Epithelial cell of esophagus (primary cell): Measurements from ENCODE around the gene SERPINA7.
"Not testable (repeated sequence)": the region's sequence is repeated elsewhere in the genome, so short reads cannot be mapped to it uniquely, and the experiment has no call there.

Experiments used
- DNase-seq: peaks from one replicate; pipeline ENCODE4 v3.0.0; 2010; ENCODE audit warnings: low read depth
- H3K4me3 ChIP-seq: 2 replicates; pipeline ENCODE4 v1.5.1; 2011; ENCODE audit warnings: mild to moderate bottlenecking, low read length, control low read depth
- CTCF ChIP-seq: IDR thresholded peaks from 2 replicates; pipeline ENCODE4 v1.5.1; 2011; ENCODE audit warnings: low read depth, mild to moderate bottlenecking, low read length, control low read depth, inconsistent platforms; ENCODE audit not compliant: insufficient read depth; ENCODE audit errors: missing control alignments

SERPINA7 gene

GRCh38 chrX:106005684-106006083 lies 32.8 kb downstream of the SERPINA7 start:
- no peak overlapping the region for H3K4me3 ChIP-seq
- no peak for TF ChIP-seq CTCF
- no peak for DNase-seq

DNA sequence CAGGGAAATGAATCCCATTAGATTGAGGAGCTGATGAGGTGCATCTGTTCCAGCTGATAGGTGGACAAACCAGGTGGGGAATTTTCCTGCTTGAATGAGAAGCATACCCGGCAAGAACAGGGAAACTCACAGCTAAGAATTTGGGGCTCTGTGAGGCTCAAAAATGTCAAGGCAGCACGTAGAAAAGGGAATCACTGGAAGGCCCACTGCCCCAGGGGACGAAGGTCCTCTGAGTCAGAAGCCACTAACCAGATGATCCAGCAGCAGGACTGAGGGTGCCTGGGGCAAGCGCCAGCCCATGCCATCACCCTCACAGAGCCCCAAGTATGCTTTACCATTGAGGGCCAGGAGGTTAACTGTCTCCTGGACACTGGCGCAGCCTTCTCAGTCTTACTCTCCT lies 37.9 kb downstream of the SERPINA7 start:
- not testable (repeated sequence) for H3K4me3 ChIP-seq, DNase-seq

GRCh38 chrX:106000203-106000602 lies 38.3 kb downstream of the SERPINA7 start:
- DNase-seq = peak; percentile 0
- no peak overlapping the region for H3K4me3 ChIP-seq
- TF ChIP-seq CTCF = no peak

DNA sequence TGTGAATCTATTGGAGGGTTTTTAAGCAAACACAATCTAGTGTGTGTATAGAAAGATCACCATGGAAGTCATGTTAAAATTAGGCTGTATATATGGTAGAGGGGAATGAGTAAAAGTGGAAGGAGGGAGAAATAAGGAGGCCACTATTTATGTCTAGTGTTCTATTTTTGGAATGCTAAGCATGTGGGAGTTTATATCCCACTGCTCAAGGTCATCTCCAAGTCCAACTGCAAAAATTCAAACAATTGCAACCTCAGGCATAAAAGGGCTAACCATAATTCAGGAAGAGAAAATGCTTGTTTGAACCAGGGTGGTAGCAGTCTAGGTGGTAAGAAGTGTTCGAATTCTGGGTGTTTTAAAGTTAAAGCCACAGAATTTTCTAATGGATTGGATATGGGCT lies 39.2 kb downstream of the SERPINA7 start:
- DNase-seq = no peak
- no peak for TF ChIP-seq CTCF
- H3K4me3 ChIP-seq = no peak overlapping the region

- H3K4me3 ChIP-seq, DNase-seq: not testable (repeated sequence)
Observed at GRCh38 chrX:105988487-105988886, 50.0 kb downstream of the SERPINA7 start.
